Measurements from ENCODE around the gene SPHK2.
"Not testable (repeated sequence)": the region's sequence is repeated elsewhere in the genome, so short reads cannot be mapped to it uniquely, and the experiment has no call there.

SPHK2 gene

DNA sequence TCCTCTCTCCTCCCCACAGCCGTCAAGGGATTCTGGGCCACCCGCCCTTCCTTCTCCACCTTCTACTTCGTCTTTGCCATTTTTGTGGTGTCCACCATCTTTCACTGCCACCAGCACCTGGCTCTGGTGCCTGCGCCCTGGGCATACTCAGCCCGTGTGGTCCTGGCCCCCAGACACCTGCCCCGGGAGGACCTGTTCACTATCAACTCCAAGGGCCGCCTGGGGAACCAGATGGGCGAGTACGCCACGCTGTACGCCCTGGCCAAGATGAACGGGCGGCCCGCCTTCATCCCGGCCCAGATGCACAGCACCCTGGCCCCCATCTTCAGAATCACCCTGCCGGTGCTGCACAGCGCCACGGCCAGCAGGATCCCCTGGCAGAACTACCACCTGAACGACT is 60.7 kb downstream of the SPHK2 start:
- 100% methylated on average over 3 of the region's 19 CpGs for WGBS (ENCODE audit: insufficient coverage)
- H3K27ac ChIP-seq (ENCODE audit: insufficient read depth in 1 of 2, low read depth in 1 of 2, low read length in 2 of 2, poor library complexity in 1 of 2, severe bottlenecking in 2 of 2); H3K4me3 ChIP-seq (ENCODE audit: control insufficient read depth in 1 of 7, extremely low read depth in 1 of 7, insufficient read depth in 4 of 7, low read depth in 2 of 7, low read length in 6 of 7); POLR2A ChIA-PET; H3K27me3 ChIP-seq (replicated peaks in 2 of 5; ENCODE audit: control insufficient read depth in 4 of 5, insufficient read depth in 5 of 5, low read length in 4 of 5); DNase-seq; CTCF ChIA-PET; H3K4me1 ChIP-seq (ENCODE audit: control extremely low read depth in 1 of 4, control insufficient read depth in 4 of 4, insufficient read depth in 4 of 4, low read length in 3 of 4); H3K36me3 ChIP-seq (ENCODE audit: control insufficient read depth in 4 of 4, insufficient read depth in 4 of 4, low read length in 3 of 4); H3K9me3 ChIP-seq (ENCODE audit: control extremely low read depth in 1 of 5, control insufficient read depth in 4 of 5, insufficient read depth in 2 of 5, low read depth in 1 of 5, low read length in 4 of 5): not testable (repeated sequence)

All from common myeloid progenitor, CD34-positive (primary cell).